Kidney (tissue), 14 donors: ENCODE results near the gene MT1A. TPM values are rescaled to one million over a fixed set of nuclear protein-coding genes. Genes with fewer than 3 reads are reported as not detected.

ENCODE experiments used
- DNase-seq, 5 donors: peaks; one replicate each; pipeline ENCODE4 v3.0.0-alpha.2; 2013 to 2020
- FAIRE-seq: peaks from 2 replicates; lab custom pipeline; 2012; peaks lifted over from hg19 to GRCh38; lab: Jason Lieb, UNC
- H3K27ac ChIP-seq, 2 donors: one replicate each; pipeline ENCODE4 v1.7.0; 2013; ENCODE audit warnings: low read depth in 2 of 2, low read length in 2 of 2, inconsistent platforms in 1 of 2
- H3K27me3 ChIP-seq: one replicate; pipeline ENCODE4 v1.7.1; 2013; ENCODE audit warnings: low read length, inconsistent platforms; ENCODE audit not compliant: control insufficient read depth, insufficient read depth
- H3K36me3 ChIP-seq, 3 donors: one replicate each; pipeline versions ENCODE4 v1.7.0 to v1.7.1; 2013; ENCODE audit warnings: low read length in 3 of 3, control low read depth in 1 of 3, inconsistent platforms in 1 of 3; ENCODE audit not compliant: insufficient read depth in 3 of 3, control insufficient read depth in 2 of 3
- H3K4me1 ChIP-seq, 3 donors: one replicate each; pipeline versions ENCODE4 v1.7.0 to v1.7.1; 2013; ENCODE audit warnings: low read length in 3 of 3, inconsistent platforms in 1 of 3, low read depth in 1 of 3; ENCODE audit not compliant: control insufficient read depth in 2 of 3, insufficient read depth in 2 of 3
- H3K4me3 ChIP-seq, 3 donors: one replicate each; pipeline versions ENCODE4 v1.7.0 to v1.8.1; 2013; ENCODE audit warnings: low read length in 3 of 3, control low read depth in 1 of 3, inconsistent platforms in 1 of 3
- H3K9ac ChIP-seq, 3 donors: one replicate each; pipeline versions ENCODE4 v1.7.0 to v1.7.1; 2013; ENCODE audit warnings: low read length in 3 of 3, control low read depth in 1 of 3, inconsistent platforms in 1 of 3
- H3K9me3 ChIP-seq, 3 donors: one replicate each; pipeline versions ENCODE4 v1.7.0 to v1.7.1; 2013; ENCODE audit warnings: low read length in 3 of 3, control low read depth in 1 of 3, inconsistent platforms in 1 of 3; ENCODE audit not compliant: control insufficient read depth in 2 of 3, insufficient read depth in 1 of 3
- CTCF ChIP-seq: IDR thresholded peaks from 3 replicates; pipeline ENCODE4 v1.5.1; 2012; ENCODE audit warnings: mild to moderate bottlenecking, moderate library complexity, borderline replicate concordance; ENCODE audit not compliant: insufficient read depth; ENCODE audit errors: extremely low read depth
- intact Hi-C: fragments of 100-400 bp; cut with DNase I; formaldehyde crosslinking; loops from one replicate; pipeline ENCODE4 v1.11.1; 2022
- polyA plus RNA-seq: library from polyadenylated mRNA; stranded (reverse); fragments of 350-450 nt; fragmentation: Illumina TruSeq; extraction: RNeasy Lipid Tissue Mini Kit (QIAGEN cat#74804); gene quantifications from one replicate; pipeline ENCODE4 v1.2.3, GENCODE V29; 2014; ENCODE audit warnings: low read depth, low replicate concordance; ENCODE audit not compliant: insufficient read depth
- total RNA-seq: library from RNA; stranded (reverse); fragmentation: NEBNext Ultra II Directional; extraction: Animal tissue kit (Norgen Biotek cat#: 25700); gene quantifications from one replicate; pipeline ENCODE4 v1.2.1, GENCODE V29; 2021
- donor health status: control.
- donor health status: control.
- donor health status: control.
- donor health status: control.
- donor health status: control.
- donor health status: DM: yes; HTN: yes; CAD: no.
- donor health status: Normal renal cell carcinoma (clear cell type).

Gene MT1A
- total and polyA plus RNA-seq, 2 donors from 2014 or later: 3.1 to 19.8 TPM

- TF ChIP-seq CTCF: no peak
- no peaks in the 10 kb centered on the region for H3K36me3 ChIP-seq
- H3K4me1 ChIP-seq: peaks cover 0 to 3% (median 0%) of the 10 kb centered on the region in 3 donors
- DNase-seq (no peak), FAIRE-seq (no peak)
- no peak overlapping the region for H3K27ac ChIP-seq
- H3K9me3 ChIP-seq: no peaks in the 10 kb centered on the region
- H3K4me3 ChIP-seq: no peak overlapping the region
- peaks cover 3% of the 10 kb centered on the region for H3K27me3 ChIP-seq
- intact Hi-C loops: no loop called here
- no peak overlapping the region for H3K9ac ChIP-seq
Observed at GRCh38 chr16:56623637-56624036, 14.8 kb upstream of the MT1A start.

GRCh38 chr16:56625140-56625942 lies 13.1 kb upstream of the MT1A start, which contains the start of gene MT1E:
Gene MT1E (plus strand): TSS chr16:56625781. CDS start chr16:56625852, 71 bp downstream.
- Histone ChIP-seq H3K4me1 (peaks cover 0 to 3% (median 0%) of the 10 kb centered on the region in 3 donors), H3K27me3 (no peaks in the 10 kb centered on the region), H3K4me3 (peak within 1 kb of the TSS; percentile 45 to 85 (median 72)), H3K36me3 (no peaks in the 10 kb centered on the region), H3K27ac (peak within 1 kb of the TSS; percentile 88 to 93), H3K9ac (peak within 1 kb of the TSS; percentile 19 to 87 (median 35)), H3K9me3 (no peaks in the 10 kb centered on the region)
- DNase-seq (peak in 4 of 5 donors; percentile 53 to 92 (median 71)), FAIRE-seq (no peak)
- TF ChIP-seq CTCF: no peak
- intact Hi-C loops: no loop called here

- intact Hi-C loops: no loop called here
- TF ChIP-seq CTCF: no peak
- FAIRE-seq: no peak
- no peaks in the 10 kb centered on the region for H3K9me3 ChIP-seq
- peak overlapping the region; percentile 1 to 87 (median 35) for H3K9ac ChIP-seq
- H3K4me1 ChIP-seq: peaks cover 0 to 3% (median 0%) of the 10 kb centered on the region in 3 donors
- DNase-seq: peak in 1 of 5 donors; percentile 76
- peak overlapping the region; percentile 63 to 88 for H3K27ac ChIP-seq
- H3K4me3 ChIP-seq: peak overlapping the region; percentile 12 to 85 (median 72)
- H3K27me3 ChIP-seq: no peaks in the 10 kb centered on the region
- no peaks in the 10 kb centered on the region for H3K36me3 ChIP-seq
Observed at GRCh38 chr16:56625943-56626654, 12.4 kb upstream of the MT1A start.
